B cell (primary cell): ENCODE measurements around the gene SCMH1. TPM values are rescaled to one million over a fixed set of nuclear protein-coding genes. Genes with fewer than 3 reads are reported as not detected.

Source experiments
- ATAC-seq: fragments of 200-7000 bp; cut with Tn5 transposase; one replicate; pipeline ENCODE4 v1.10.0; 2021; ENCODE audit warnings: low read depth, mild to moderate bottlenecking, moderate number of reproducible peaks, moderate library complexity
- CTCF ChIA-PET: fragments of 350-600 bp; sonication (Branson Sonifier 250); formaldehyde crosslinking; loops from one replicate; lab custom pipeline; 2021; ENCODE audit warnings: antibody characterized with exemption, inconsistent platforms; lab: Charles Lee
- POLR2A ChIA-PET: fragments of 350-600 bp; sonication (Branson Sonifier 250); formaldehyde crosslinking; loops from one replicate; lab custom pipeline; 2021; ENCODE audit warnings: antibody characterized with exemption; lab: Charles Lee
- DNase-seq: peaks from one replicate; pipeline ENCODE4 v3.0.0; 2013
- H2AFZ ChIP-seq: 2 replicates; pipeline ENCODE4 v1.6.1; 2012; ENCODE audit warnings: mild to moderate bottlenecking, low read depth, low read length; ENCODE audit not compliant: insufficient read depth, poor library complexity, severe bottlenecking
- H3K27ac ChIP-seq, 2 donors: 1 replicate in 1 of 2; 2 replicates in 1 of 2; pipeline ENCODE4 v1.5.1; 2012 to 2013; ENCODE audit warnings: low read length in 2 of 2, mild to moderate bottlenecking in 2 of 2, moderate library complexity in 1 of 2
- H3K27me3 ChIP-seq, 4 experiments: fragments of 200-600 bp in 1 of 4; sonication (generic) in 1 of 4; replicated peaks in 1 of 4; 1 replicate in 2 of 4; 2 replicates in 2 of 4; pipeline versions ENCODE4 v1.6.1 to v1.7.0; 2013 to 2016; ENCODE audit warnings: low read length in 3 of 4, mild to moderate bottlenecking in 2 of 4, mixed read lengths in 1 of 4, moderate library complexity in 1 of 4; ENCODE audit not compliant: insufficient read depth in 4 of 4, control insufficient read depth in 3 of 4; ENCODE audit errors: control extremely low read depth in 1 of 4
- H3K36me3 ChIP-seq, 2 experiments: replicated peaks in 1 of 2; 1 replicate in 1 of 2; 2 replicates in 1 of 2; pipeline versions ENCODE4 v1.6.1 to v1.7.1; 2013; ENCODE audit warnings: low read length in 1 of 2; ENCODE audit not compliant: insufficient read depth in 2 of 2, control insufficient read depth in 1 of 2; ENCODE audit errors: control extremely low read depth in 1 of 2, extremely low read depth in 1 of 2
- H3K4me1 ChIP-seq, 2 donors: fragments of 200-600 bp in 1 of 2; sonication (generic) in 1 of 2; 1 replicate in 1 of 2; 2 replicates in 1 of 2; pipeline versions ENCODE4 v1.5.1 to v1.6.1; 2013 to 2017; ENCODE audit warnings: low read length in 2 of 2; ENCODE audit not compliant: control insufficient read depth in 2 of 2, insufficient read depth in 2 of 2
- H3K4me2 ChIP-seq: replicated peaks from 2 replicates; pipeline ENCODE3; 2012; ENCODE audit warnings: mild to moderate bottlenecking, low read depth, low read length; ENCODE audit not compliant: poor library complexity, severe bottlenecking
- H3K4me3 ChIP-seq, 5 experiments: fragments of 200-600 bp in 1 of 5; sonication (generic) in 1 of 5; 1 replicate in 3 of 5; 2 replicates in 2 of 5; pipeline versions ENCODE4 v1.5.1 to v1.7.0; 2011 to 2016; ENCODE audit warnings: low read length in 4 of 5, mild to moderate bottlenecking in 4 of 5, low read depth in 2 of 5, control low read depth in 1 of 5, moderate library complexity in 1 of 5; ENCODE audit not compliant: insufficient read depth in 1 of 5; ENCODE audit errors: control extremely low read depth in 1 of 5, extremely low read depth in 1 of 5
- H3K79me2 ChIP-seq: fragments of 200-600 bp; sonication (generic); one replicate; pipeline ENCODE4 v1.6.0; 2016; ENCODE audit warnings: low read length; ENCODE audit not compliant: control insufficient read depth, insufficient read depth
- H3K9ac ChIP-seq: fragments of 200-600 bp; sonication (generic); 2 replicates; pipeline ENCODE4 v1.6.1; 2017; ENCODE audit warnings: mild to moderate bottlenecking, low read length, moderate library complexity
- H3K9me3 ChIP-seq, 3 donors: one replicate each; pipeline versions ENCODE4 v1.6.1 to v1.7.1; 2013; ENCODE audit warnings: low read length in 2 of 3; ENCODE audit not compliant: control insufficient read depth in 2 of 3, insufficient read depth in 1 of 3; ENCODE audit errors: control extremely low read depth in 1 of 3
- H4K20me1 ChIP-seq: 2 replicates; pipeline ENCODE4 v1.6.0; 2012; ENCODE audit warnings: mild to moderate bottlenecking, low read length; ENCODE audit not compliant: insufficient read depth, control insufficient read depth, poor library complexity, severe bottlenecking
- H3K27ac Mint-ChIP-seq: one replicate; pipeline ENCODE4 v1.8.0; 2021; ENCODE audit warnings: mixed read lengths
- H3K27me3 Mint-ChIP-seq: one replicate; pipeline ENCODE4 v1.8.0; 2021; ENCODE audit warnings: mixed read lengths
- H3K4me1 Mint-ChIP-seq: one replicate; pipeline ENCODE4 v1.8.0; 2021; ENCODE audit warnings: mixed read lengths
- H3K4me3 Mint-ChIP-seq: one replicate; pipeline ENCODE4 v1.8.0; 2021; ENCODE audit warnings: mixed read lengths
- H3K9me3 Mint-ChIP-seq: one replicate; pipeline ENCODE4 v1.8.0; 2022; ENCODE audit warnings: mixed read lengths; ENCODE audit not compliant: insufficient read depth
- EZH2 ChIP-seq: IDR thresholded peaks from 2 replicates; pipeline ENCODE4 v1.6.1; 2012; ENCODE audit warnings: borderline replicate concordance, low read depth, mild to moderate bottlenecking, moderate library complexity, low read length; ENCODE audit not compliant: insufficient read depth, poor library complexity, severe bottlenecking
- WGBS: methylation state at CpG from one replicate; pipeline ENCODE4 v1.1.5; 2013; ENCODE audit warnings: missing lambda C conversion rate; ENCODE audit not compliant: insufficient coverage; 5-methylcytosine and 5-hydroxymethylcytosine counted together
- intact Hi-C: fragments of 100-400 bp; cut with micrococcal nuclease; formaldehyde crosslinking; loops from one replicate; pipeline ENCODE4 v1.10.0; 2022
- polyA plus RNA-seq: library from polyadenylated mRNA; depleted of rRNA; stranded (reverse); fragments of >200 nt; gene quantifications from 2 replicates; pipeline ENCODE4 v1.2.3, GENCODE V29; 2012
- total RNA-seq, 2 donors: library from RNA; stranded (reverse); fragments of 120-200 nt in 1 of 2; gene quantifications; 1 replicate in 1 of 2; 2 replicates in 1 of 2; pipeline versions ENCODE4 v1.2.3 to v1.2.4, GENCODE V29; 2013 to 2022
- TF ChIP-seq, protein P1 (sequence below): fragments of 200-600 bp; IDR thresholded peaks from one replicate; pipeline ENCODE4 v1.8.0; 2022; ENCODE audit warnings: antibody characterized with exemption, mild to moderate bottlenecking

SCMH1 gene
- total and polyA plus RNA-seq, 2 donors (not counting 1 experiment from before 2014, with no cell fraction given): 29.4 to 33.3 TPM

DNA sequence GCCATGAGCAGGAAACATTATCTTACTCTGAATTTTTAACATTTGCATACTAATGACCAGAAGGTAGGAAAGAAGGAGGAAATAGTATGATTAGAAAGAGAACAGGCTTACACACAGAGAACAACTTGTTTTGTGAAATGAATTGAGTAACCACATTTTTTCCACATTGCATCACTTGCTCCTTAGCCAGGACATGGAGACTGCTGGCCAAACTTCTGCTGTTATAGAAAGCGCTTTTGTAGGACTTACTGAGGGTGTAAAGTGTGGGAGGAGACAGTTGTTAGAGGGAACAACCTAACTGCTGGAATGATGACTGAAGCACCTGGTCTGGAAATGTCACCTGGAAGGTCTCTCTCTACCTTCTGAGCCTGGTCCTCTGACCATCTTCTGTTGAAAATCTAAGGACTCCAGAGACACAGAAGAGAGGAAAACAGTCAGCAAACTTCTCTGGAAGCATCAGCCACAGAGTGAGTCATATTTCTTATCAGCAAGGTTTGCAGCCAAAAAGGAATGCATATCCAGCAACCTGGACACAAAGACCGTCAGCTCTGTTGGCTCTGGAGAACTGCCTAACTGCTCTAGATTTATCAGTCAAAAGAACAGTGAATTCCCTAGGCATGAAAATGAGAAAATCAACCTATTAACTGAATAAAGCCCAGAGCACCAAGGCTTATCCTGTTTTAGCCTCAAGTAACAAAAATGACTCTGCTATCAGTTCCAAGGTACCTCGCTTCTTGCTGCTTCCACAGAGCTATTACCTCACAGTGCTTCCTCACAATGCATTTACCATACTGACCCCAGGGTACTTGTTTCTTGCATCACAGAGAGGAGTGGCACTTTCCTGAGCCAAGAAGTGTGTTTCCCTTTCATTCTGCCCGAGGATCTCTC lies 132.6 kb downstream of the SCMH1 start:
- Histone ChIP-seq H3K79me2 (no peaks in the 10 kb centered on the region), H3K36me3 (peaks cover 0 to 7% of the 10 kb centered on the region in 2 experiments), H3K27me3 (no peaks in the 10 kb centered on the region), H3K9ac (no peak overlapping the region), H2AFZ (no peak overlapping the region), H3K27ac (no peak overlapping the region), H3K4me1 (peaks cover 4 to 6% of the 10 kb centered on the region in 2 donors), H3K4me2 (no peak overlapping the region), H4K20me1 (no peaks in the 10 kb centered on the region), H3K9me3 (peaks cover 0 to 3% (median 0%) of the 10 kb centered on the region in 3 donors), H3K4me3 (no peak overlapping the region)
- Mint-ChIP-seq H3K27ac (no peak overlapping the region), H3K4me3 (no peak overlapping the region), H3K9me3 (no peaks in the 10 kb centered on the region), H3K27me3 (no peaks in the 10 kb centered on the region), H3K4me1 (peaks cover 16% of the 10 kb centered on the region)
- intact Hi-C loops: no loop called here
- POLR2A ChIA-PET: no interaction called here
- CTCF ChIA-PET: no interaction called here
- TF ChIP-seq, protein P1, sequence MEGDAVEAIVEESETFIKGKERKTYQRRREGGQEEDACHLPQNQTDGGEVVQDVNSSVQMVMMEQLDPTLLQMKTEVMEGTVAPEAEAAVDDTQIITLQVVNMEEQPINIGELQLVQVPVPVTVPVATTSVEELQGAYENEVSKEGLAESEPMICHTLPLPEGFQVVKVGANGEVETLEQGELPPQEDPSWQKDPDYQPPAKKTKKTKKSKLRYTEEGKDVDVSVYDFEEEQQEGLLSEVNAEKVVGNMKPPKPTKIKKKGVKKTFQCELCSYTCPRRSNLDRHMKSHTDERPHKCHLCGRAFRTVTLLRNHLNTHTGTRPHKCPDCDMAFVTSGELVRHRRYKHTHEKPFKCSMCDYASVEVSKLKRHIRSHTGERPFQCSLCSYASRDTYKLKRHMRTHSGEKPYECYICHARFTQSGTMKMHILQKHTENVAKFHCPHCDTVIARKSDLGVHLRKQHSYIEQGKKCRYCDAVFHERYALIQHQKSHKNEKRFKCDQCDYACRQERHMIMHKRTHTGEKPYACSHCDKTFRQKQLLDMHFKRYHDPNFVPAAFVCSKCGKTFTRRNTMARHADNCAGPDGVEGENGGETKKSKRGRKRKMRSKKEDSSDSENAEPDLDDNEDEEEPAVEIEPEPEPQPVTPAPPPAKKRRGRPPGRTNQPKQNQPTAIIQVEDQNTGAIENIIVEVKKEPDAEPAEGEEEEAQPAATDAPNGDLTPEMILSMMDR: no peak
- no peak for TF ChIP-seq EZH2
- DNase-seq (no peak), ATAC-seq (no peak)
- 95% methylated on average over 4 of the region's 4 CpGs for WGBS

DNA sequence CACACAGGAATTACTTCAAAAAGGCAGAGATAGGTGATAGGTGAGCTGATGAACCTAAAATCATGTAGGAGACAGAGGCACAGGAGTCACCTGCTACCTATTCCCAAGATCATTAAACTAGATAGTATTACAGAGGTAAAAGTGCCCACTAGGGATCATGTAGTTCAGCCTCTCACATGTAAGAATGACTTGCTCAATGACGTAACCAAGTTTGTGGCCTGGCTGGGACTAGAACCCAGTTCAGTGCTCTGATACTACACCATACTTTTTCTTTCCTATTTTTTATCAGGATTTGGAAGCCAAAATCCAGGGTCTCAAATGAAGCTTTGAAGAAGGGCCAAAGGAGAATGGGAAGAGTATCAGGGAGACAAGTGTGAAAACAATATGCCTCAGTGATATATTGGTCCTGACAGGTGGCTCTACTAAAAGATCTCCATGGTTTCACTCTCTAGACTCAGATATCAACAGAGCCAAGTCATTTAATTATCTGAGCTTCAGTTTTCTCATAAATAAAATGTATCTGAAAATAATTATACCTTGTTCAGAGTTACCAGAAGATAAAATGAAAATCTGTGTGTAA lies 133.3 kb downstream of the SCMH1 start:
- no CpG with 5 or more reads among the region's 1 CpG for WGBS
- Histone ChIP-seq H3K27me3 (no peaks in the 10 kb centered on the region), H3K4me3 (no peak overlapping the region), H4K20me1 (no peaks in the 10 kb centered on the region), H3K9ac (no peak overlapping the region), H2AFZ (no peak overlapping the region), H3K9me3 (peaks cover 0 to 3% (median 0%) of the 10 kb centered on the region in 3 donors), H3K79me2 (no peaks in the 10 kb centered on the region), H3K4me1 (peaks cover 11 to 13% of the 10 kb centered on the region in 2 donors), H3K4me2 (no peak overlapping the region), H3K36me3 (peaks cover 0 to 4% of the 10 kb centered on the region in 2 experiments), H3K27ac (no peak overlapping the region)
- ATAC-seq (no peak), DNase-seq (no peak)
- POLR2A ChIA-PET: no interaction called here
- intact Hi-C loops: no loop called here
- H3K9me3 Mint-ChIP-seq: no peaks in the 10 kb centered on the region
- no peak overlapping the region for H3K4me3 Mint-ChIP-seq
- CTCF ChIA-PET: no interaction called here
- TF ChIP-seq, protein P1: no peak
- TF ChIP-seq EZH2: no peak
- H3K27me3 Mint-ChIP-seq: no peaks in the 10 kb centered on the region
- H3K4me1 Mint-ChIP-seq: peaks cover 23% of the 10 kb centered on the region
- H3K27ac Mint-ChIP-seq: no peak overlapping the region
